Suprapubic skin (tissue), 3 donors: Measurements from ENCODE around the gene SH3BP2.

Experiments
- EP300 ChIP-seq: sonication (generic); formaldehyde crosslinking; IDR thresholded peaks from one replicate; pipeline ENCODE4 v1.6.1; 2017; ENCODE audit warnings: antibody characterized with exemption
- TF ChIP-seq, protein P1 (sequence below), 2 donors: fragments of 200-600 bp in 1 of 2; fragments of 450-650 bp in 1 of 2; sonication (generic) in 1 of 2; IDR thresholded peaks; one replicate each; pipeline ENCODE4 v1.5.1; 2016 to 2019; ENCODE audit warnings: antibody characterized with exemption in 2 of 2, mild to moderate bottlenecking in 1 of 2, moderate library complexity in 1 of 2

- no peak for TF ChIP-seq EP300
- TF ChIP-seq, protein P1, sequence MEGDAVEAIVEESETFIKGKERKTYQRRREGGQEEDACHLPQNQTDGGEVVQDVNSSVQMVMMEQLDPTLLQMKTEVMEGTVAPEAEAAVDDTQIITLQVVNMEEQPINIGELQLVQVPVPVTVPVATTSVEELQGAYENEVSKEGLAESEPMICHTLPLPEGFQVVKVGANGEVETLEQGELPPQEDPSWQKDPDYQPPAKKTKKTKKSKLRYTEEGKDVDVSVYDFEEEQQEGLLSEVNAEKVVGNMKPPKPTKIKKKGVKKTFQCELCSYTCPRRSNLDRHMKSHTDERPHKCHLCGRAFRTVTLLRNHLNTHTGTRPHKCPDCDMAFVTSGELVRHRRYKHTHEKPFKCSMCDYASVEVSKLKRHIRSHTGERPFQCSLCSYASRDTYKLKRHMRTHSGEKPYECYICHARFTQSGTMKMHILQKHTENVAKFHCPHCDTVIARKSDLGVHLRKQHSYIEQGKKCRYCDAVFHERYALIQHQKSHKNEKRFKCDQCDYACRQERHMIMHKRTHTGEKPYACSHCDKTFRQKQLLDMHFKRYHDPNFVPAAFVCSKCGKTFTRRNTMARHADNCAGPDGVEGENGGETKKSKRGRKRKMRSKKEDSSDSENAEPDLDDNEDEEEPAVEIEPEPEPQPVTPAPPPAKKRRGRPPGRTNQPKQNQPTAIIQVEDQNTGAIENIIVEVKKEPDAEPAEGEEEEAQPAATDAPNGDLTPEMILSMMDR (IDR thresholded peaks at IDR 0.05), result no peak
These were observed 35.5 kb upstream of the SH3BP2 start for GRCh38 chr4:2757426-2757825.
